NCI-H1694 (cell line): ENCODE results near the gene PHC1.

ENCODE experiments used
- DNase-seq: peaks from one replicate; lab custom pipeline; 2025; lab: John Stamatoyannopoulos, UW

The PHC1 gene

GRCh38 chr12:8950221-8950527 lies 35.9 kb downstream of the PHC1 start:
- no peak for DNase-seq

GRCh38 chr12:8950702-8951478 lies 36.6 kb downstream of the PHC1 start:
- DNase-seq, result no peak

GRCh38 chr12:8951744-8952143 lies 37.4 kb downstream of the PHC1 start:
- DNase-seq, result no peak

GRCh38 chr12:8953773-8954402 lies 39.6 kb downstream of the PHC1 start:
- no peak for DNase-seq

GRCh38 chr12:8956073-8956472 lies 41.8 kb downstream of the PHC1 start:
- DNase-seq, result no peak

- no peak for DNase-seq
Observed at GRCh38 chr12:8956772-8957171, 42.5 kb downstream of the PHC1 start.

- no peak for DNase-seq
Observed at GRCh38 chr12:8957561-8957960, 43.3 kb downstream of the PHC1 start.

GRCh38 chr12:8958066-8958465 lies 43.8 kb downstream of the PHC1 start:
- no peak for DNase-seq

- no peak for DNase-seq
Observed at GRCh38 chr12:8960176-8960575, 45.9 kb downstream of the PHC1 start.

- DNase-seq, result no peak
Observed at GRCh38 chr12:8968761-8969160, 54.5 kb downstream of the PHC1 start.

GRCh38 chr12:8969861-8970411 lies 55.6 kb downstream of the PHC1 start:
- no peak for DNase-seq

- DNase-seq, result no peak
Observed at GRCh38 chr12:8970432-8970831, 56.1 kb downstream of the PHC1 start.

GRCh38 chr12:8980137-8980536 lies 65.8 kb downstream of the PHC1 start:
- DNase-seq, result no peak

GRCh38 chr12:8985213-8985754 lies 71.0 kb downstream of the PHC1 start:
- DNase-seq, result no peak

GRCh38 chr12:8987163-8987562 lies 72.9 kb downstream of the PHC1 start:
- DNase-seq, result no peak

- no peak for DNase-seq
Observed at GRCh38 chr12:8987685-8988084, 73.4 kb downstream of the PHC1 start.

GRCh38 chr12:8989413-8989812 lies 75.1 kb downstream of the PHC1 start, which contains the start of gene KLRG1:
Gene KLRG1, plus strand, starts transcription at chr12:8989546. Its CDS starts 90 bp downstream, at chr12:8989636.
- no peak for DNase-seq
